ENCODE measurements around the gene SH3PXD2A.

DNA sequence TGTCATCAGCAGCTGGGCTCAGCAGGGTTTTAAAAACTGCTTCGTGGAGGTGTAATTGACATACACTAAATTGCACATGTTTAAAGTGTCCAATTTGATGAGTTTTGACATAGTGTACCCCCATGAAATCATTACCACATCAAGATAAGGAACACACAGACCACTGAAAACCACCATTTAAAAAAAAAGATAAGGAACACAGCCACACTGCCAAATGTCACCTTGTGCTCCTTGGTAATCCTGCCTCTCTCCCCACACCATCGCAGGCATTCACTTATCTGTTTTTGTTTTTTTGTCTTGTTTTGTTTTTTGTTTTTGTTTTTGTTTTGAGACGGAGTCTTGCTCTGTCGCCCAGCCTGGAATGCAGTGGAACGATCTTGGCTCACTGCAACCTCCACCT is 286.9 kb downstream of the SH3PXD2A start:
- TF ChIP-seq, protein P1, sequence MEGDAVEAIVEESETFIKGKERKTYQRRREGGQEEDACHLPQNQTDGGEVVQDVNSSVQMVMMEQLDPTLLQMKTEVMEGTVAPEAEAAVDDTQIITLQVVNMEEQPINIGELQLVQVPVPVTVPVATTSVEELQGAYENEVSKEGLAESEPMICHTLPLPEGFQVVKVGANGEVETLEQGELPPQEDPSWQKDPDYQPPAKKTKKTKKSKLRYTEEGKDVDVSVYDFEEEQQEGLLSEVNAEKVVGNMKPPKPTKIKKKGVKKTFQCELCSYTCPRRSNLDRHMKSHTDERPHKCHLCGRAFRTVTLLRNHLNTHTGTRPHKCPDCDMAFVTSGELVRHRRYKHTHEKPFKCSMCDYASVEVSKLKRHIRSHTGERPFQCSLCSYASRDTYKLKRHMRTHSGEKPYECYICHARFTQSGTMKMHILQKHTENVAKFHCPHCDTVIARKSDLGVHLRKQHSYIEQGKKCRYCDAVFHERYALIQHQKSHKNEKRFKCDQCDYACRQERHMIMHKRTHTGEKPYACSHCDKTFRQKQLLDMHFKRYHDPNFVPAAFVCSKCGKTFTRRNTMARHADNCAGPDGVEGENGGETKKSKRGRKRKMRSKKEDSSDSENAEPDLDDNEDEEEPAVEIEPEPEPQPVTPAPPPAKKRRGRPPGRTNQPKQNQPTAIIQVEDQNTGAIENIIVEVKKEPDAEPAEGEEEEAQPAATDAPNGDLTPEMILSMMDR (IDR thresholded peaks at IDR 0.05 in 8 of 11, conservative IDR thresholded peaks at IDR 0.05 in 3 of 11), result no peak
- TF ChIP-seq POLR2A (IDR thresholded peaks at IDR 0.05), result no peak
- no peak for TF ChIP-seq POLR2AphosphoS5 (IDR thresholded peaks at IDR 0.05)
